Retinal pigment epithelial cell (primary cell): ENCODE data around the gene CTDSP2.
A peak's percentile ranks its signal among the peaks of the same experiment; 100 is the strongest.

Source experiments
- DNase-seq: peaks from one replicate; pipeline ENCODE4 v3.0.0-alpha.2; 2010; ENCODE audit warnings: low read depth
- H3K4me3 ChIP-seq: 2 replicates; pipeline ENCODE4 v1.5.1; 2011; ENCODE audit warnings: mild to moderate bottlenecking, low read length, control low read depth, moderate library complexity
- TF ChIP-seq, protein P1 (sequence below): conservative IDR thresholded peaks from 2 replicates; pipeline ENCODE4 v1.5.1; 2011; ENCODE audit warnings: low read depth, low read length, control low read depth, inconsistent platforms

CTDSP2 gene

DNA sequence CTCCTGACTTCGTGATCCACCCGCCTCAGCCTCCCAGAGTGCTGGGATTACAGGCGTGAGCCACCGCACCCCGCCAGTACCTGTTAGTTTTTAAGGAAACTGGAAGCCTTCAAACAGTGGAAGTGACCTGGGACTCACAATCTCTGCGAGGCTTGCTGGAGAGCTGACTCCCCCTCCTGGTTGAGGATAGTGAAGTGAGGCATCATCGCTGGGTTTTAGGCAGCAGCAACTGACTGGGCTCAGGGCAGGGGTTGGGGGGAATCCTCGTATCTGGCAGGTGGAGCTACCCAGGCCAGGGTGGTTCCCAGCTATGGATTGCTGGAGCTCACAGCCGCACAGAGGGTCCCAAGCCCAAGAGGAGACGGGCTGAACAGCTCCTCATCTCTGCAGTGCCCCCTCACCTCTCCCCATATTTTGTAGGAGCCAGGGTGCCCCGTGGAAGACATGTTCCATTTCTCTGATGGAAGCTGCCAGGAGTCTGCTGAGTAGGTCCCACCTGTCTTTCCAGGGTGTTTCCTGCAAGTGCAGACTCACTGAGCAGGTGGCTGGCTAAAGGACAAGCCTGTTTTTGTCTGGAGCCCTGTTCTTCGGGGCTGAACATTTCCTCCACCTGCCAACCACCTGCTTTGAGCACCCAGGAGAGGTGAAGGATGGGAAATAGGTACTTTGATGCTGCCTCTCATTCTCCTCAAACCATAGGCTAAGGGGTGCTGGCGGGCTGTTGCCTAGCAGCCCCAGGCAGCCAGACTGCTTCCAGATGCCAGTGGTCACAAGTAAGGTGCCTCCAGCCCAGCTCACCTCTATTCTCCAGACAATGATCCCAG, 31.1 kb downstream of the CTDSP2 start:
- TF ChIP-seq, protein P1, sequence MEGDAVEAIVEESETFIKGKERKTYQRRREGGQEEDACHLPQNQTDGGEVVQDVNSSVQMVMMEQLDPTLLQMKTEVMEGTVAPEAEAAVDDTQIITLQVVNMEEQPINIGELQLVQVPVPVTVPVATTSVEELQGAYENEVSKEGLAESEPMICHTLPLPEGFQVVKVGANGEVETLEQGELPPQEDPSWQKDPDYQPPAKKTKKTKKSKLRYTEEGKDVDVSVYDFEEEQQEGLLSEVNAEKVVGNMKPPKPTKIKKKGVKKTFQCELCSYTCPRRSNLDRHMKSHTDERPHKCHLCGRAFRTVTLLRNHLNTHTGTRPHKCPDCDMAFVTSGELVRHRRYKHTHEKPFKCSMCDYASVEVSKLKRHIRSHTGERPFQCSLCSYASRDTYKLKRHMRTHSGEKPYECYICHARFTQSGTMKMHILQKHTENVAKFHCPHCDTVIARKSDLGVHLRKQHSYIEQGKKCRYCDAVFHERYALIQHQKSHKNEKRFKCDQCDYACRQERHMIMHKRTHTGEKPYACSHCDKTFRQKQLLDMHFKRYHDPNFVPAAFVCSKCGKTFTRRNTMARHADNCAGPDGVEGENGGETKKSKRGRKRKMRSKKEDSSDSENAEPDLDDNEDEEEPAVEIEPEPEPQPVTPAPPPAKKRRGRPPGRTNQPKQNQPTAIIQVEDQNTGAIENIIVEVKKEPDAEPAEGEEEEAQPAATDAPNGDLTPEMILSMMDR: peak; percentile 14
- H3K4me3 ChIP-seq: no peak overlapping the region
- DNase-seq: no peak

- TF ChIP-seq, protein P1: no peak
- H3K4me3 ChIP-seq: no peak overlapping the region
- DNase-seq: no peak
These were observed 32.4 kb downstream of the CTDSP2 start for GRCh38 chr12:57813971-57814772.

- TF ChIP-seq, protein P1: no peak
- DNase-seq: no peak
- H3K4me3 ChIP-seq: no peak overlapping the region
These were observed 33.2 kb downstream of the CTDSP2 start for GRCh38 chr12:57813111-57813970.

DNA sequence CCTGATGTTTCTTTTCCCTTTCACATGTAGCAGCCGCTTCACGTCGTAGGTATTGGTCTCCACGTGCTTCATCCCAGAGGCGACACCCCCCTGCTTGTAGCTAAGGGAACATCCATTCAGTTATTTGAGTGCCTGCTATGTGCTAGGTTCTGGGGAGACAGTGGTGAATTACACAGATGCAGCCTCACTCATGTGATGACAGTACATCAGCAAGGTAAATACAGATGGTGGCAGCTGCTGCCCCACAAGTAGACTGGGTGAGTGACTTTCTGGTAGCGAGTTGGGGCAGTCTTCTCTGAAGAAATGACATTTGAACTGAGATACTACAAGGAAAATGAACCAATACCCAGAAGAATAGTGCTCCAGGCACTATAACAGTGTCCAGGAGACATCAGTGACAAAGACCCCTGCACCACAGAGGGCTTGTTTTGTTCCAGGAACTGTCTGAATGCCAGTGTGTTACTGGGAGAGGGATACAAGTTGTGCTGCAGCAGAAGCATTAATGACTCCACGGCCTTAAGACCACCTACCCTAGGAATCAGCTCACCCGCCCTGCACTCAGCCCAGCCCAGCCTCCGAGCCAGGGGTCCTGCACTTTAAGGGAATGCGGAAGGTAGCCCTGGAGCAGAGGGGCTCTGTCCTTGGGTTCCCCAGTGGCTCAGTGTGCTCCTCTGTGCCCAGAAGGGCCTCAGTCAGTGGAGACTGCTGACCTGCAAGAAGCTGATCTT, 35.3 kb downstream of the CTDSP2 start:
- TF ChIP-seq, protein P1: no peak
- no peak overlapping the region for H3K4me3 ChIP-seq
- DNase-seq: no peak

DNA sequence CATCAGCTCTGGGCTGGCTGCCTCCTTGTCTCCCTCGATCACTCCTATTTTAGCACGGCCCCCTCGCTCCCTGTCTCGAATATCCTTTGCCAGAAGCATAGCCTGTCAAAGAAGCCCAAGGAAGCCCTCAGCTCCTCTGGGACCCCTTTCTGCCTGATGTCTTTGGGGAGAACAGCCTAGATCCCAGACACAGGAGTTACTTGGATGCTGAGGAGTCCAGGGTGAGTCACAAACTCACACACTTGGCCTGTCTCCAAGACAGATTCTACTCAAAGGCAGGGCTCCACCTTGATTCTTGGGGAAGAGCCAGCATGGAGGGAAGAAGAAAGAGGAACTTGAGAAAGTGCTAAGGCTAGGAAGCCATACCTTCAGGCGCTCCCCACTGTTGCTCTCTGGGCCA, 36.1 kb downstream of the CTDSP2 start:
- TF ChIP-seq, protein P1: no peak
- no peak for DNase-seq
- no peak overlapping the region for H3K4me3 ChIP-seq

- H3K4me3 ChIP-seq: no peak overlapping the region
- TF ChIP-seq, protein P1: no peak
- no peak for DNase-seq
These were observed 37.1 kb downstream of the CTDSP2 start for GRCh38 chr12:57809425-57809824.
